NCI-H187 (cell line): ENCODE data around the gene ZFHX3.
"Not testable (repeated sequence)": the region's sequence is repeated elsewhere in the genome, so short reads cannot be mapped to it uniquely, and the experiment has no call there.

Experiments
- DNase-seq, 2 experiments: peaks; one replicate each; lab custom pipeline; 2025; lab: John Stamatoyannopoulos, UW

Gene ZFHX3

GRCh38 chr16:73021866-73022495, 25.9 kb downstream of the ZFHX3 start:
- no peak for DNase-seq

- DNase-seq: no peak
Observed at GRCh38 chr16:73020409-73020884, 27.5 kb downstream of the ZFHX3 start.

DNA sequence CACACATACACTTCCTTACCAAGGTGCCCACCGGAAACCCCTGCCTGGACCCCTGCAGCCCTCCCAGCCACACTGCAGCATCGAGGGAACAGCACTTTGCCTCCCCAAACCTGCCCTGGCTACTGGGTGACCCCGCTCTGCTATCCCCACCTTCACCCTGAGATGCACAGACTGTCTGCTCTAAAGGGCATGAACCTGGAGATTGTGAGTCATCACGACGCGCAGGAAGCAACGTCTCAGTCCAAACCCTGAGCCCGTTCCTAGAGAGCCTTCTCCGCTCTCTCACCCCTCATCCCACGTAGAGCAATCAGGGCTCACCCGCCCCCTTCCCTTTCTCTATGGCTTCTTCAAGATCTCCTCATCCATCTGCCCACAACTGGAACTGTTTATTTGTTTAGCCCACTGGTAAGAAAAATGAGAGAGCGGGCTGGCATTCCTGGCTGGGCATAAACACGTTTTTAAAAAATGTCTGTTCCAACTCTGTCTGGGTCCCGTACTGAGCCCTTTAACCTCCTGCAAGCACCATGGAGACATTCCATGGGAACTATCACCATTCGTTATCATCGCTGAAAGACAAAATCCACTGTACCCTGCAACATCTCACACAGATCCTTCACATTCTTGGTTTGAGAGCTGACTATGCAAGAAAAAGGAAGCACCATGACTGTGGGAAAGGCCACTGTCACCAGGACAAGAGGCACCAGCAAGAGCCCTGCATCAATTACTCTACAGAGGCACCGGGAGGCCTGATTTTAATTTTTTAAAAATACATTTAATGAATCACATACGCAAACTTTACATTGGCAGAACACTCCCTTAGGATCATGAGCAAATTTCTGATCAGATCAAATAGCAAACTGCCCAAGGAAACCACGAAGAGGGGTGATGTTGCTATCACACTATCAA, 28.2 kb downstream of the ZFHX3 start:
- DNase-seq: no peak

DNA sequence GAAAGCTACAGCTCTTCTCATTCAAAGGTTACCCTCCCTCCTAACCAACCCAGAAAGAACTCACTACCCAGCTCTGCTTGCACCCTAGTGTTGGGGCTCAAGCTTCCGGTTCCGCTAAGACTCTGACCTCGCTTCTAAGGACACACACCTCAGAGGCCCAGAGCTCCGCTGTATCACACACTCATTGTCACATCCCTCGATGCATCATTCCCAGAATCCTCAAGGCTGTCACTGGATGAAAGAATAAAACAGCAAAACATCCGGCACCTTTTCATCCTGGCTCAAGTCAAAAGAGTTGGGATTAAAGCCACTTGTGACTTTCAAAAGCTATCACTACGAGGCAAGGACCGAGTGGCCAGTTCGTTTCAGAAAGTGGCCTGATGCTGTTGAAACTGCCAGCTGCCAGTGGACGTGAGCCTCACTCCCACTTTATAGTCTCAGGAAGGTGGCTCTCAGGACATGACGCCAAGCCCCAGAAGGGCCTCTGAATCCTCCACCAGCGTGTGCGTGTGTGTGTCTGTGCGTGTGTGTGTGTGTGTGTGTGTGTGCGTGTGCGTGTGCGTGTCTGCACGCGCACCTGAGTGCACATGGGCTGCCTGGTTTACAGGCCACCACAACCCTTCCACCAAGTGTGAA, 29.0 kb downstream of the ZFHX3 start:
- DNase-seq: no peak

DNA sequence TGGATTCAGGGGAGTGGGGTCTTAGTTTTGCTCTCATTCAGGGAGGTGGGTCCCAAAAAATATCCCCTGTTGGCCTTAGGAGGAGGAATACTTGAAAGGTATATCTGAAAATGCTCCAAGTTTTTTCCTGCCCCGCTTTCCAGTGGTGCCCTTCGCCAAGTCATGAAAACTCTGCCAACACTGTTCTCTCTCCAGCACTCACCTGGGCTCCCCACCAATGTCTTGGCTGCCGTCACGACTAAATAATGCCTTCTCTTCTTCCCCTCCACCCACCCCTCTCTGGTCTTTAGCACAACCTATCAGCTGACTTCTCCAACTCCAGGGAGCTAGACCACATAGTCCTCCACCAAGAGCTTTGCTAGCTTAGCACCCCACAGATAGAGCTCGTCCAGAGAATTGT, 30.6 kb downstream of the ZFHX3 start:
- no peak for DNase-seq

GRCh38 chr16:73016488-73016830, 31.5 kb downstream of the ZFHX3 start:
- no peak for DNase-seq

- DNase-seq: no peak
Observed at GRCh38 chr16:73015612-73016487, 32.1 kb downstream of the ZFHX3 start.

GRCh38 chr16:73014768-73015167, 33.2 kb downstream of the ZFHX3 start:
- DNase-seq: no peak

DNA sequence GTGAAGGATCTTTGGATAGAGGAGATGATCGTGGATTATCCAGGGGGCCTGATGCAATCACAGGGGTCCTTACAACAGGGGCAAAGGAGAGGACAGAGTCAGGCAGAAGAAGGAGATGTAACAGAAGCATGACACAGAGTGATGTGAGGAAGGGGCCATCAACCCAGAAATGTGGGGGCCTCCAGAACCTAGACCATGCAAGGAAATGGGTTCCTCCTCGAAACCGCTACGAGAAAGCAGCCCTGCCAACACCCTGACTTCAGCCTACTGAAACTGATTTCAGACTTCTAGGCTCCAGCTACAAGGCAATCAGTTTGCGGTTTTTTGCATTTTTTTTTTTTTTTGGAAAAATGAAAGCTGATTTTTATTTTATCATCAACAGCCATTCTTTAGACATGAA, 34.0 kb downstream of the ZFHX3 start:
- DNase-seq: no peak

GRCh38 chr16:73012341-73012740, 35.6 kb downstream of the ZFHX3 start:
- no peak for DNase-seq

DNA sequence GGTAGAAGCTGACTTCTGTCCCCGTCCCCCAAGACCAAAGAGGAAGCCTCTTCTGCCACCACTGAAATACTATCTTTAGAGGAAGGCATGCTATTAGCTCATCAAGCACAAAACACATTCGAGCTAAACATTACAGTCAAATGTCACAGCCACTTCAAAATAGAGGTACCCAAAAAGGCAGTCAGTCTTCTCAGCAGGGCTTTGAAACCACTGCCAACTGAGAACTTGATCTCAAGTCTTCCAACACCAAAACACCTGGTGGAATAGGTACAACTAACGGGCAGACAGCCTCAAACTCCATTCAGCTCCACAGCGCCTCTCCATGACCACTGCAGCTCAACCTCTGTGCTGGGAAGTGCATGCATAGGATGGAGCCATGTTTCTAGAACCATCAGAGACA, 36.0 kb downstream of the ZFHX3 start:
- DNase-seq: no peak

GRCh38 chr16:73010150-73010676, 37.7 kb downstream of the ZFHX3 start:
- DNase-seq: no peak

- DNase-seq: not testable (repeated sequence)
Observed at GRCh38 chr16:73009710-73010109, 38.2 kb downstream of the ZFHX3 start.

DNA sequence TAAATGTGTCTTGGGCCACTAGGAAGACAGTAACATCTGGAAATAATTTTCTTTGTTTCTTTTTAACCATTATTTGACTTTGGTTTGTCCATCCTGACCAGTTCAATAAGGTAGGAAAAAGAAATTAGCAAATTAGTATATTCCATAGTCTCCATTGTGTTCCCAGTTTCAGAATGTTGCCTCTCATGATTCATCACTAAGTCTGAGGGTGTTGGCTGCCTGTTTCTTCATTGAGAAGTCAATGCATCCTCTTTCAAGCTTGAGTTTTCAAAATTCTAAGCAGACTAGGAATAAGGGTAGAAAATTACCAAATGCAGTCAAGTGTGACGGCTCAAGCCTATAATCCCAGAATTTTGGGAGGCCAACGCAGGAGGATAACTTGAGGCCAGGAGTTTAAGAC, 41.9 kb downstream of the ZFHX3 start:
- DNase-seq: no peak

GRCh38 chr16:73002866-73003265, 45.1 kb downstream of the ZFHX3 start:
- no peak for DNase-seq

GRCh38 chr16:73000907-73001521, 46.9 kb downstream of the ZFHX3 start:
- no peak for DNase-seq

- no peak for DNase-seq
Observed at GRCh38 chr16:73000020-73000906, 47.7 kb downstream of the ZFHX3 start.

DNA sequence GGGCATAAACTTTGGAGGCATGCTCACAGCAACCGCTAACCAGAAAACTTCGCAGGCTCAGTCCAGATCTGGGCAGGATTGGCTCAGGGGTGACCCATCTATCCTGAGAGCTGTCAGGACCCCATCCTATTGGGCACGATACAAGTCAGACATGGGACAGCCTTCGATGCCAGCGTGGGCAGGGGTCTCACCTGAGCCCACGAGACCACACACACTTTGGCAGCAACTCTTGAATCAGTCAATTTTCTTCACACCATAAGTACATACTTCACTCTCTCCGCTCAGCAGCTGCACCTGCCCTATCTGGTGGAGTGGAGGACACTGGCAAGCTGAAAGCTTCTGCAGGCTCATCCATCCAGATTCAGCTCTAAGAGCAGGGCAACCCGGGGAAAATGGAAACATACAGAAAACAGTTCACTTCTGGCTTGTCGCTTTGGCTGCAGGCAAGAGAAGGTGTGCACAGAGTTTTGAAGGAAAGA, 48.3 kb downstream of the ZFHX3 start:
- DNase-seq: peak; percentile 28 to 51

- DNase-seq: no peak
Observed at GRCh38 chr16:72997141-72997542, 50.8 kb downstream of the ZFHX3 start.
